B cell (primary cell): ENCODE results near the gene NAV2. TPM values are rescaled to one million over a fixed set of nuclear protein-coding genes. Genes with fewer than 3 reads are reported as not detected.

Experiments
- ATAC-seq: fragments of 200-7000 bp; cut with Tn5 transposase; one replicate; pipeline ENCODE4 v1.10.0; 2021; ENCODE audit warnings: low read depth, mild to moderate bottlenecking, moderate number of reproducible peaks, moderate library complexity
- CTCF ChIA-PET: fragments of 350-600 bp; sonication (Branson Sonifier 250); formaldehyde crosslinking; loops from one replicate; lab custom pipeline; 2021; ENCODE audit warnings: antibody characterized with exemption, inconsistent platforms; lab: Charles Lee
- POLR2A ChIA-PET: fragments of 350-600 bp; sonication (Branson Sonifier 250); formaldehyde crosslinking; loops from one replicate; lab custom pipeline; 2021; ENCODE audit warnings: antibody characterized with exemption; lab: Charles Lee
- DNase-seq: peaks from one replicate; pipeline ENCODE4 v3.0.0; 2013
- H2AFZ ChIP-seq: 2 replicates; pipeline ENCODE4 v1.6.1; 2012; ENCODE audit warnings: mild to moderate bottlenecking, low read depth, low read length; ENCODE audit not compliant: insufficient read depth, poor library complexity, severe bottlenecking
- H3K27ac ChIP-seq, 2 donors: 1 replicate in 1 of 2; 2 replicates in 1 of 2; pipeline ENCODE4 v1.5.1; 2012 to 2013; ENCODE audit warnings: low read length in 2 of 2, mild to moderate bottlenecking in 2 of 2, moderate library complexity in 1 of 2
- H3K27me3 ChIP-seq, 4 experiments: fragments of 200-600 bp in 1 of 4; sonication (generic) in 1 of 4; replicated peaks in 1 of 4; 1 replicate in 2 of 4; 2 replicates in 2 of 4; pipeline versions ENCODE4 v1.6.1 to v1.7.0; 2013 to 2016; ENCODE audit warnings: low read length in 3 of 4, mild to moderate bottlenecking in 2 of 4, mixed read lengths in 1 of 4, moderate library complexity in 1 of 4; ENCODE audit not compliant: insufficient read depth in 4 of 4, control insufficient read depth in 3 of 4; ENCODE audit errors: control extremely low read depth in 1 of 4
- H3K36me3 ChIP-seq, 2 experiments: replicated peaks in 1 of 2; 1 replicate in 1 of 2; 2 replicates in 1 of 2; pipeline versions ENCODE4 v1.6.1 to v1.7.1; 2013; ENCODE audit warnings: low read length in 1 of 2; ENCODE audit not compliant: insufficient read depth in 2 of 2, control insufficient read depth in 1 of 2; ENCODE audit errors: control extremely low read depth in 1 of 2, extremely low read depth in 1 of 2
- H3K4me1 ChIP-seq, 2 donors: fragments of 200-600 bp in 1 of 2; sonication (generic) in 1 of 2; 1 replicate in 1 of 2; 2 replicates in 1 of 2; pipeline versions ENCODE4 v1.5.1 to v1.6.1; 2013 to 2017; ENCODE audit warnings: low read length in 2 of 2; ENCODE audit not compliant: control insufficient read depth in 2 of 2, insufficient read depth in 2 of 2
- H3K4me2 ChIP-seq: replicated peaks from 2 replicates; pipeline ENCODE3; 2012; ENCODE audit warnings: mild to moderate bottlenecking, low read depth, low read length; ENCODE audit not compliant: poor library complexity, severe bottlenecking
- H3K4me3 ChIP-seq, 5 experiments: fragments of 200-600 bp in 1 of 5; sonication (generic) in 1 of 5; 1 replicate in 3 of 5; 2 replicates in 2 of 5; pipeline versions ENCODE4 v1.5.1 to v1.7.0; 2011 to 2016; ENCODE audit warnings: low read length in 4 of 5, mild to moderate bottlenecking in 4 of 5, low read depth in 2 of 5, control low read depth in 1 of 5, moderate library complexity in 1 of 5; ENCODE audit not compliant: insufficient read depth in 1 of 5; ENCODE audit errors: control extremely low read depth in 1 of 5, extremely low read depth in 1 of 5
- H3K79me2 ChIP-seq: fragments of 200-600 bp; sonication (generic); one replicate; pipeline ENCODE4 v1.6.0; 2016; ENCODE audit warnings: low read length; ENCODE audit not compliant: control insufficient read depth, insufficient read depth
- H3K9ac ChIP-seq: fragments of 200-600 bp; sonication (generic); 2 replicates; pipeline ENCODE4 v1.6.1; 2017; ENCODE audit warnings: mild to moderate bottlenecking, low read length, moderate library complexity
- H3K9me3 ChIP-seq, 3 donors: one replicate each; pipeline versions ENCODE4 v1.6.1 to v1.7.1; 2013; ENCODE audit warnings: low read length in 2 of 3; ENCODE audit not compliant: control insufficient read depth in 2 of 3, insufficient read depth in 1 of 3; ENCODE audit errors: control extremely low read depth in 1 of 3
- H4K20me1 ChIP-seq: 2 replicates; pipeline ENCODE4 v1.6.0; 2012; ENCODE audit warnings: mild to moderate bottlenecking, low read length; ENCODE audit not compliant: insufficient read depth, control insufficient read depth, poor library complexity, severe bottlenecking
- H3K27ac Mint-ChIP-seq: one replicate; pipeline ENCODE4 v1.8.0; 2021; ENCODE audit warnings: mixed read lengths
- H3K27me3 Mint-ChIP-seq: one replicate; pipeline ENCODE4 v1.8.0; 2021; ENCODE audit warnings: mixed read lengths
- H3K4me1 Mint-ChIP-seq: one replicate; pipeline ENCODE4 v1.8.0; 2021; ENCODE audit warnings: mixed read lengths
- H3K4me3 Mint-ChIP-seq: one replicate; pipeline ENCODE4 v1.8.0; 2021; ENCODE audit warnings: mixed read lengths
- H3K9me3 Mint-ChIP-seq: one replicate; pipeline ENCODE4 v1.8.0; 2022; ENCODE audit warnings: mixed read lengths; ENCODE audit not compliant: insufficient read depth
- EZH2 ChIP-seq: IDR thresholded peaks from 2 replicates; pipeline ENCODE4 v1.6.1; 2012; ENCODE audit warnings: borderline replicate concordance, low read depth, mild to moderate bottlenecking, moderate library complexity, low read length; ENCODE audit not compliant: insufficient read depth, poor library complexity, severe bottlenecking
- WGBS: methylation state at CpG from one replicate; pipeline ENCODE4 v1.1.5; 2013; ENCODE audit warnings: missing lambda C conversion rate; ENCODE audit not compliant: insufficient coverage; 5-methylcytosine and 5-hydroxymethylcytosine counted together
- intact Hi-C: fragments of 100-400 bp; cut with micrococcal nuclease; formaldehyde crosslinking; loops from one replicate; pipeline ENCODE4 v1.10.0; 2022
- polyA plus RNA-seq: library from polyadenylated mRNA; depleted of rRNA; stranded (reverse); fragments of >200 nt; gene quantifications from 2 replicates; pipeline ENCODE4 v1.2.3, GENCODE V29; 2012
- total RNA-seq, 2 donors: library from RNA; stranded (reverse); fragments of 120-200 nt in 1 of 2; gene quantifications; 1 replicate in 1 of 2; 2 replicates in 1 of 2; pipeline versions ENCODE4 v1.2.3 to v1.2.4, GENCODE V29; 2013 to 2022
- TF ChIP-seq, protein P1 (sequence below): fragments of 200-600 bp; IDR thresholded peaks from one replicate; pipeline ENCODE4 v1.8.0; 2022; ENCODE audit warnings: antibody characterized with exemption, mild to moderate bottlenecking

NAV2 gene
- total and polyA plus RNA-seq, 2 donors (not counting 1 experiment from before 2014, with no cell fraction given), result 0.82 to 22.2 TPM

DNA sequence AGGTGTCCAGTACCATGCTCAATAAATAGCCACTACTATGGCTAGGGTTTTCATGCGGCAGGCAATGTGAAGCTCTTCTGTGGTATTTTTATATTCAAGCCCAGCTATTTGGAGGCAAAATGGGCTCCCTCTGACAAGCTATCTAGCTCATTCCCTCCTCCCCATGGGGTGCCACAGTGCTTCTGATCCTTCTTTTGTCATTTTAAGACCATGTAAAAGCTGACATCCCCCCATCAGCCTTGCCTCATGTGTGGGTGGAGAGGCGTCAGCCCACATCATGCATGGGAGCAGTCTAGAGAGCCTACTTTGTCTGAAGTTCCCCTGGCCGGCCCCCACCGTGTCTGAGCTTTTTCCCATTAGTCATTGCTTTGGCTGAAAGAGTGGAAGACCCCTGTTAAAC lies 59.8 kb downstream of the NAV2 start:
- WGBS, result 70% methylated on average over 2 of the region's 4 CpGs
- H3K27ac Mint-ChIP-seq, result no peak overlapping the region
- no peaks in the 10 kb centered on the region for H3K79me2 ChIP-seq

DNA sequence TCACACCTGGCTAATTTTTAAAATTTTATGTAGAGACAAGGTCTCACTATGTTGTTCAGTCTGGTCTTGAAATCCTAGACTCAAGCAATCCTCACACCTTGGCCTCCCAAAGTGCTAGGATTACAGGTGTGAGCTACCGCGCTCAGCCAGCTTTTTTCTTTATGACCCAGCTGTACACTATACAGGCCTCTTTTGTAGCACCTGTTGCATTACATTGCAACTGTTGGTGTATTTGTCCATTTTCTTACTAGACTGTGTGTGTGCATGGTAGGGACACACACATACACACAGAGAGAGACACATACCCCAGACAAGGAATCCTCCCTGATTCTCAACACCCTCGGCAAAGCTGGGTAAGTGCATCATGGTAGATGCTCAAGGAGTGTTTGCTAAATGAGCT lies 61.7 kb downstream of the NAV2 start:
- H3K27ac Mint-ChIP-seq, result no peak overlapping the region
- no peak overlapping the region for H3K4me3 Mint-ChIP-seq
- H3K79me2 ChIP-seq, result peaks cover 3% of the 10 kb centered on the region

More for the DNA sequence above, 59.8 kb downstream of the NAV2 start:
- H3K4me3 ChIP-seq, result no peak overlapping the region
- peaks cover 0 to 3% (median 0%) of the 10 kb centered on the region in 4 experiments for H3K27me3 ChIP-seq
- POLR2A ChIA-PET, result no interaction called here
- Mint-ChIP-seq H3K4me1 (peaks cover 11% of the 10 kb centered on the region), H3K27me3 (peaks cover 40% of the 10 kb centered on the region), H3K4me3 (no peak overlapping the region), H3K9me3 (no peaks in the 10 kb centered on the region)
- CTCF ChIA-PET, result interaction anchor here (1.2 kb wide), 1 partner anchor 12 kb away, joined by 3 read pairs; no protein-coding TSS in a partner anchor
- intact Hi-C loops, result no loop called here
- H3K9ac ChIP-seq, result no peak overlapping the region
- H3K27ac ChIP-seq, result no peak overlapping the region
- no peak for DNase-seq
- no peaks in the 10 kb centered on the region for H4K20me1 ChIP-seq
- no peak overlapping the region for H2AFZ ChIP-seq
- peaks cover 5 to 8% of the 10 kb centered on the region in 2 donors for H3K4me1 ChIP-seq
- H3K36me3 ChIP-seq, result no peaks in the 10 kb centered on the region
- TF ChIP-seq, protein P1, sequence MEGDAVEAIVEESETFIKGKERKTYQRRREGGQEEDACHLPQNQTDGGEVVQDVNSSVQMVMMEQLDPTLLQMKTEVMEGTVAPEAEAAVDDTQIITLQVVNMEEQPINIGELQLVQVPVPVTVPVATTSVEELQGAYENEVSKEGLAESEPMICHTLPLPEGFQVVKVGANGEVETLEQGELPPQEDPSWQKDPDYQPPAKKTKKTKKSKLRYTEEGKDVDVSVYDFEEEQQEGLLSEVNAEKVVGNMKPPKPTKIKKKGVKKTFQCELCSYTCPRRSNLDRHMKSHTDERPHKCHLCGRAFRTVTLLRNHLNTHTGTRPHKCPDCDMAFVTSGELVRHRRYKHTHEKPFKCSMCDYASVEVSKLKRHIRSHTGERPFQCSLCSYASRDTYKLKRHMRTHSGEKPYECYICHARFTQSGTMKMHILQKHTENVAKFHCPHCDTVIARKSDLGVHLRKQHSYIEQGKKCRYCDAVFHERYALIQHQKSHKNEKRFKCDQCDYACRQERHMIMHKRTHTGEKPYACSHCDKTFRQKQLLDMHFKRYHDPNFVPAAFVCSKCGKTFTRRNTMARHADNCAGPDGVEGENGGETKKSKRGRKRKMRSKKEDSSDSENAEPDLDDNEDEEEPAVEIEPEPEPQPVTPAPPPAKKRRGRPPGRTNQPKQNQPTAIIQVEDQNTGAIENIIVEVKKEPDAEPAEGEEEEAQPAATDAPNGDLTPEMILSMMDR, result no peak
- no peak for TF ChIP-seq EZH2
- ATAC-seq, result no peak
- no peaks in the 10 kb centered on the region for H3K9me3 ChIP-seq
- no peak overlapping the region for H3K4me2 ChIP-seq

More for the DNA sequence above, 61.7 kb downstream of the NAV2 start:
- ATAC-seq, result no peak
- WGBS, result no CpG with 5 or more reads among the region's 3 CpGs
- no peak overlapping the region for H3K4me2 ChIP-seq
- H3K27me3 ChIP-seq, result peaks cover 0 to 13% (median 0%) of the 10 kb centered on the region in 4 experiments
- POLR2A ChIA-PET, result no interaction called here
- H3K4me1 ChIP-seq, result peaks cover 15 to 22% of the 10 kb centered on the region in 2 donors
- H3K36me3 ChIP-seq, result no peaks in the 10 kb centered on the region
- Mint-ChIP-seq H3K4me1 (peaks cover 23% of the 10 kb centered on the region), H3K27me3 (peaks cover 57% of the 10 kb centered on the region), H3K9me3 (no peaks in the 10 kb centered on the region)
- TF ChIP-seq, protein P1, result no peak
- TF ChIP-seq EZH2, result no peak
- intact Hi-C loops, result no loop called here
- no peak for DNase-seq
- no peak overlapping the region for H2AFZ ChIP-seq
- H3K9me3 ChIP-seq, result no peaks in the 10 kb centered on the region
- CTCF ChIA-PET, result interaction anchor here (0.7 kb wide), 1 partner anchor 12 kb away, joined by 5 read pairs; no protein-coding TSS in a partner anchor
- H4K20me1 ChIP-seq, result no peaks in the 10 kb centered on the region
- no peak overlapping the region for H3K9ac ChIP-seq
- no peak overlapping the region for H3K27ac ChIP-seq
- H3K4me3 ChIP-seq, result no peak overlapping the region
